Neural progenitor cell (in vitro differentiated cells): ENCODE measurements around the gene API5.

ENCODE experiments used
- EZH2phosphoT487 ChIP-seq: fragments of 200-600 bp; sonication (generic); IDR thresholded peaks from 2 replicates; pipeline ENCODE4 v1.6.1; 2017; ENCODE audit warnings: antibody characterized with exemption
- TF ChIP-seq, protein P1 (sequence below): fragments of 200-600 bp; sonication (generic); IDR thresholded peaks from 2 replicates; pipeline ENCODE4 v1.5.1; 2017; ENCODE audit warnings: antibody characterized with exemption, mild to moderate bottlenecking

DNA sequence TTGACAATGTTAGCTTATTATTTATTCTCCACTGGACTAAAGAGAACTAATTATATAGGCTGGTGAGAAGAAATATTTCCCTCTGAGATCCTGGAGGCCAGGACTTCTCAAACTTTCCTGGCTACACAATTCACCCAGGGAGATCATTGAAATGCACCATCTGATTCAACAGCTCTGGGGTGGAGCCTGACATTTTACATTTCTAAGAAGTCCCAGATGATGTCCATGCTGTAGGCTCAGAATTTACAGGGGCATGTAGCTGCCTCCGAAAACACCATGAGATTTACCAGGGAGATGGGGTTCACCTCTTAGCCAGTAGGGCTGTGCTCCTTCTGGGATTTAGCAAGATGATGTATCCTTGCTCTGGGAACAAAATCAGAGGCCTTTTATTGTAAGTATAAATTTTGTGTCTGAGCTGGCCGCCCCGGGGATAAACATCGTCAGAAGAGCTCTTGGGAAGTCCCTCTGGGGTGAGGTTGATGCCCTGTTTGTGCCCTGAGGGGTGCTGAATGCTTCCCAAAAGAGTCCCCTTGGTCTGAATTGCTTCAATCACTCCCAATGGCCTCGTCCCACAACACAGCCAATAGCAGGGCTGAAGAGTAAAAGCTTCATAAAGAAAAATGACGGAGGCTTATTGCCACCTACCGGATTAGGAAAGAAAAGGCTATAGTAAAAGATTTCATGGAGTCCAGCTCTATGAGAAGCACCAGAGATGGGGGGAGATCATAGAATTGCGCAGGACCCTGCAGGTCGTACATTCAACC, 33.4 kb upstream of the API5 start:
- TF ChIP-seq, protein P1, sequence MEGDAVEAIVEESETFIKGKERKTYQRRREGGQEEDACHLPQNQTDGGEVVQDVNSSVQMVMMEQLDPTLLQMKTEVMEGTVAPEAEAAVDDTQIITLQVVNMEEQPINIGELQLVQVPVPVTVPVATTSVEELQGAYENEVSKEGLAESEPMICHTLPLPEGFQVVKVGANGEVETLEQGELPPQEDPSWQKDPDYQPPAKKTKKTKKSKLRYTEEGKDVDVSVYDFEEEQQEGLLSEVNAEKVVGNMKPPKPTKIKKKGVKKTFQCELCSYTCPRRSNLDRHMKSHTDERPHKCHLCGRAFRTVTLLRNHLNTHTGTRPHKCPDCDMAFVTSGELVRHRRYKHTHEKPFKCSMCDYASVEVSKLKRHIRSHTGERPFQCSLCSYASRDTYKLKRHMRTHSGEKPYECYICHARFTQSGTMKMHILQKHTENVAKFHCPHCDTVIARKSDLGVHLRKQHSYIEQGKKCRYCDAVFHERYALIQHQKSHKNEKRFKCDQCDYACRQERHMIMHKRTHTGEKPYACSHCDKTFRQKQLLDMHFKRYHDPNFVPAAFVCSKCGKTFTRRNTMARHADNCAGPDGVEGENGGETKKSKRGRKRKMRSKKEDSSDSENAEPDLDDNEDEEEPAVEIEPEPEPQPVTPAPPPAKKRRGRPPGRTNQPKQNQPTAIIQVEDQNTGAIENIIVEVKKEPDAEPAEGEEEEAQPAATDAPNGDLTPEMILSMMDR, result peak; percentile 51
- no peak for TF ChIP-seq EZH2phosphoT487
